GM18502 (cell line): ENCODE data around the gene ZDHHC20.

ENCODE experiments used
- ATAC-seq: cut with Tn5 transposase; IDR thresholded peaks from one replicate; pipeline ENCODE4 v1.9.1; 2021; ENCODE audit warnings: mild to moderate bottlenecking; ENCODE audit not compliant: unreplicated experiment, poor library complexity

ZDHHC20 gene

DNA sequence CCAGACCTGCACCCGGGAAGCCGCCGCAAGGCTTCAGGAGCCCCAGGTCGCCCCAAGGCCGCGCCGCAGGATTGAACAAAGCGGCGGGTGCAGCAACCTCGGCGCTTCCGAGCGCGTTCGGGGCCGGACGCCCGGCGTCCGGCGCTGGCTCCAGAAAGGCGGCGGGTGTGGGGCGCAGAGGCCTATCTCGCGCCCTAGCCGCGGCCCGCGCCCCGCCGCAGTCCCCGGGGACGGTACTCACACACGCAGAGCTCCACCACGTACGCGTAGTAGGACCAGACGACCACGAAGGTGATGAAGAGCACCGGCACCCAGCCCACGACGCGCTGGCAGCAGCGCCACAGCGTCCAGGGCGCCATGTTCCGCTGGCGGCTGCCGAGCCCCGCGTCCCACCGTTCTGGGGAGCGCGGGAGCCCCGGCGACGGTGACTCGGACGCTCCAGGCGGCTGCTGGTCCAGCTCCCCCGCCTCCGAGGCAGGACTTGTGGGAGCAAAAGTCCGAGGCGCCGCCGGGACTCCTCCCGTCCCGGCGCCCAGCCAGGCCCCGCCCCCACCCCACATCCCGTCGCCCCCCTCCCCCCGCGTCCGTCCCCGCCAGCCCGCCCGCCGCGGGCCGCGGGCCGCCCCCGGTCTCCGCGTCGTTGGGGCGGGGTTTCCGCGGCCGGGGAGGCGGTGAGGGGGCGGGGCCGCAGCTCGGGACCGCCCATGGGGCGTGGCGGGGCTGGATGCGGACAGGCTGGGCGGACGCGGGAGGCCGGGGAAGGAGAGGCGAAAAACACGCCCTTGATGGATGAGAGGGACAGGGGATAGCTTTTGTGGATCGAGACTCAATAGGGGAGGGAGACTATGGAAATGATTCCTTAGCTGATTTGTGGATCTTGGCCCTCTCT, at the start of gene ZDHHC20:
TSS of gene ZDHHC20 (minus strand) at position 491 of the 889 bp plus-strand sequence. CDS start at position 359, 132 bp downstream.
- peak; percentile 83 for ATAC-seq

DNA sequence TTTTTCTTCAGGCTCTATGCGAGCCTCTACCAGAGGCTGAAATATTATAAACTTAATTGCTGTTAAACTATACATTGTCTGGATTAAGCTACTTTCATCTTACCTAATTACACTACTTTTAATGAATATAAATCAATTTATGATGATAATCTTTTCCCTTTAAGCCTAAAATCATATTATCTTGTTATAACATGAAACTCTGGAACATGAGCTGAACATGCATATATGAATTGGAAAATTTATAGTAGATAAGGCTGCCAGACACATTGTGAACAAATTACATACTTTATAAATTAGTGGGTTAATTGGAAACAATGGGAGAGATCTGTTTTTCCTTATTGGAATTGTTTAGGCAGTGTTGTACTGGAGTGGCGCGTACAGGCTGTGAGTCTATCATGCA, 45.3 kb upstream of the ZDHHC20 start:
- ATAC-seq: no peak

- ATAC-seq: no peak
Measured at GRCh38 chr13:21501686-21502085, 42.6 kb upstream of the ZDHHC20 start.

DNA sequence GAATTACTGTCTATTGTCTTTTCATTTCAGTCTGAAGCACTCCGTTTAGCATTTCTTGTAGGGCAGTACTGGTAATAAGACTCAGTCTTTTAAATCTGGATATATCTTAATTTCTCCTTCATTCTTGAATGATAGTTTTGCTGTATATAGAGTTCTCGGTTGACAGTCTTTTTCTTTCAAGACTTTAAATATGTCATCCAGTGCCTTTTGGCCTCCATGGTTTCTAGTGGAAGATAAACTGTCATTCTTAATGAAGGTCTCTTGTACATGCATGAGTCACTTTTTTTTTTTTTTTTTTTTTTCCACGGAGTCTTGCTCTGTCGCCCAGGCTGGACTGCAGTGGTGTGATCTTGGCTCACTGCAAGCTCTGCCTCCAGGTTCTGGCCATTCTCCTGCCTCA, 27.2 kb upstream of the ZDHHC20 start:
- no peak for ATAC-seq

DNA sequence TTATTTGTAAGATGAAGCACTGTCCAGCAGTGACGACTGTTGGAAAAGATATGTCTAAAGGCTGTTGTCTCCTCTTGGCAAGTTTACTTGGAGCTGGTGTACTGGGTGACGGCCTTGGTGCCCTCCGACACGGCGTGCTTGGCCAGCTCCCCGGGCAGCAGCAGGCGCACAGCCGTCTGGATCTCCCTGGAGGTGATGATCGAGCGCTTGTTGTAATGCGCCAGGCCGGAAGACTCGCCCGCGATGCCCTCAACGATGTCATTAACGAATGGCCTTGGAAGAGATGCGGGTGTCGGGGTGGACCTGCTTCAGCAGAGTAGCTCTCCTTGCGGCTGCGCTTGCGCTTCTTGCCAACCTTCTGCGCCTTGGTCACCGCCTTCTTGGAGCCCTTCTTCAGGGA, 24.6 kb upstream of the ZDHHC20 start:
- ATAC-seq: no peak

GRCh38 chr13:21481359-21481758, 22.3 kb upstream of the ZDHHC20 start:
- no peak for ATAC-seq

GRCh38 chr13:21478881-21479808, 20.0 kb upstream of the ZDHHC20 start:
- ATAC-seq: peak; percentile 54

DNA sequence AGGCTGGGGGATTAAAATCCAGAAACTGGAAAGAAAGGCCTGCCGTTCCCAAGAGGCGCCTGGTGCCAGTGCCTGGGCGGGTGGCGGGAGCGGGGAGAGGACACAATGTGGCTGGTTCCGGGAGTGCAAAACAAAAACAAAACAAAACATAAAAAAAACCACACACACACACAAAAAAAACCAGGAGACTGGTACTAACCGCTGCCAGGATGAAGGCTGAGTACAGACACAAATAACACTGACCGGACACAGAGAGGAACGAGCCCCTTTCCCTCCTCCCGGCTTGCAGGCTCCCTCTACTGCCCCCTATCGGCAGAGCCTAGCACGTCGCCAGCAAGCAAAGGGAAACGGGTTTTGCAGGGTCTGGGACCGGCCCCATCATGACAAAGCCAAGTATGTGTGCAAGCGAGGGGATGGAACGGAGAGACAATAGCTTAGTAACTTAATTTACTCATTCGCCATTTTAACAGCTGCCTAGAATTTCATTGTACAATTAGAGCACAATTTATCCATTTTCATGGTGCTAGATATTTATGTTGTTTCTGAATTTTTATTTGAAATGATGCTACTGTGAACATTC, 17.9 kb upstream of the ZDHHC20 start:
- peak; percentile 90 for ATAC-seq

GRCh38 chr13:21475115-21475514, 16.0 kb upstream of the ZDHHC20 start:
- ATAC-seq: no peak

- no peak for ATAC-seq
Measured at GRCh38 chr13:21470785-21471184, 11.7 kb upstream of the ZDHHC20 start.

- ATAC-seq: no peak
Measured at GRCh38 chr13:21466527-21466926, 7.4 kb upstream of the ZDHHC20 start.

GRCh38 chr13:21465710-21466160, 6.6 kb upstream of the ZDHHC20 start:
- no peak for ATAC-seq

- no peak for ATAC-seq
Measured at GRCh38 chr13:21463424-21463823, 4.3 kb upstream of the ZDHHC20 start.

GRCh38 chr13:21461131-21461530, 2.0 kb upstream of the ZDHHC20 start:
- ATAC-seq: no peak

GRCh38 chr13:21458451-21458812, 671 bp downstream of the ZDHHC20 start:
- peak; percentile 44 for ATAC-seq

DNA sequence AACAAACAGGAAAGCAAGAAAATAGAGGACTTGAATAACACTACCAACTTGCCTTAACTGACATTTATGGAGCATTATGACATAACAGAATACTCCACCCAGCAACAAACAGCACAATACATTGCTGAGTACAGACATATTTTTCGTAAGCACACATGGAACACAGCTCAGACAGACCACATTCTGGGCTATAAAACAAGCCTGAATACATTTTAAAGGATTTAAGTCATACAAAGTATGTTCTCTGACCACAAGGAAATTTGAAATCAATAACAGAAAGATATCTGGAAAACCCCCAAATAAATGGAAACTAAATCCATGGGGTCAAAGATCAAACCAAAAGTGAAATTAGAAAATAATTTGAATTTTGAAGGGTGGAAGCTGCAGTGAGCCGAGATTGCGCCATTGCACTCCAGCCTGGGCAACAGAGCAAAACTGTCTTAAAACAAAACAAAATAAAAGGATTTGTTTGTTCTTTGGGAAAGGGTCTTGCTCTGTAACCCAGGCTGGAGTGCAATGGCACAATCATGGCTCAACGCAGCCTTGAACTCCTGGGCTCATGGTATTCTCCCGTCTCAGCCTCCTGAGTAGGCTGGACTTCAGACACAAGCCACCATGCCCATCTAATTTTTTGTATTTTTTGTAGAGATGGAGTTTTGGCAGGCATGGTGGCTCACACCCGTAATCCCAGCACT, 5.6 kb downstream of the ZDHHC20 start:
- ATAC-seq: no peak

- ATAC-seq: no peak
Measured at GRCh38 chr13:21450936-21451335, 8.2 kb downstream of the ZDHHC20 start.

- ATAC-seq: no peak
Measured at GRCh38 chr13:21446656-21447055, 12.4 kb downstream of the ZDHHC20 start.

GRCh38 chr13:21445759-21446158, 13.3 kb downstream of the ZDHHC20 start:
- ATAC-seq: no peak

DNA sequence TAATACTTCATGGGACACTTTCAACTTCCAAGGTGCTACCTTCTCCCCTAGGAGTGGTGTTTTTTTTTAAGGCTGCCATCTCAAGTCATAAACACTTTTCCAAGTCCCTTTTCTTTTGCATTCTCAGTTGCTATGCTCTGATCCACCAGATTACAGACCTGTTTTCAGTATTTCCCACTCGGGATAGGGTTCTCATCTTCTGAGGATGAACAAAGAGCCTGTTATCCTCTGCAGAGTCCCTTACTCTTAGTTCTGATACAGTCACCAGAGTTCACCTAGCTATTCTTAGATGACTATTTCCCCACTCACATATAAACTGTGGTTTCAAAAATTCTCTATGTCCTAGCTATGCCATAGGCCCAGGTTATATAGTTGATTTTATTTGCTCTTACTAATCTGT, 15.9 kb downstream of the ZDHHC20 start:
- no peak for ATAC-seq
